Heart left ventricle (tissue), 13 donors: ENCODE results near the gene SPATA25.

Experiments
- CTCF ChIP-seq, 12 donors: fragments of 200-600 bp; sonication (generic) in 4 of 12; IDR thresholded peaks; one replicate each; pipeline versions ENCODE4 v1.5.0 to v1.8.0; 2018 to 2022; ENCODE audit warnings: antibody characterized with exemption in 12 of 12, mild to moderate bottlenecking in 5 of 12
- POLR2A ChIP-seq, 2 donors: fragments of 450-650 bp; IDR thresholded peaks; one replicate each; pipeline ENCODE4 v1.6.1; 2017; ENCODE audit warnings: antibody characterized with exemption in 2 of 2, mild to moderate bottlenecking in 2 of 2, moderate library complexity in 2 of 2
- donor health status: ischemic (EF 13 %, LVEDD 7.1; RV severe dilation, severe dysfunction).
- donor health status: DM: no; HTN: yes; CAD: no.
- donor health status: DM: no; HTN: no; CAD: no.
- donor health status: ischemic (EF 25% LVEDD 6.9; RV normal size, moderate dysfunction).
- donor health status: ischemic (EF 25% LVEDD 5.7; RV mildly dilated, moderate dysfunction).
- donor health status: ischemic (EF 35%, LVEDD 5.7; RV mildly dilated, moderate dysfunction).
- donor health status: nonischemic (EF 11% LVEDD 7.7; RV severe dilation, severe dysfunction).
- donor health status: DM: yes; HTN: yes; CAD: no.
- donor health status: PGD.
- donor health status: ischemic (EF 29% LVEDD 5.4; RV normal size, mild dysfunction).
- donor health status: nonischemic (EF 23%, LVEDD 6.1; RV moderate dilation, normal function).

- TF ChIP-seq POLR2A (IDR thresholded peaks at IDR 0.05) (no peak), CTCF (IDR thresholded peaks at IDR 0.05) (no peak)
Observed at GRCh38 chr20:45840700-45841198, 46.7 kb downstream of the SPATA25 start.
